Measurements from ENCODE around the gene DNAI4. TPM values are rescaled to one million over a fixed set of nuclear protein-coding genes. Genes with fewer than 3 reads are reported as not detected.

The DNAI4 gene
- total and polyA plus RNA-seq, 11 donors: 0.72 to 18.9 (median 8.8) TPM

Other genes starting within 250 kb of the DNAI4 start
- gene DYNLT5, start 172.4 kb downstream of the DNAI4 start, total RNA-seq: 1 to 10 TPM in 6 of 9 donors, under 1 TPM in 3; 0.48 to 7.3 (median 1.8) TPM
- 1 to 10 TPM; 1.7 to 3.1 TPM for gene DYNLT5, start 172.4 kb downstream of the DNAI4 start, polyA plus RNA-seq
- gene INSL5, start 123.6 kb downstream of the DNAI4 start, total RNA-seq: not detected
- gene INSL5, start 123.6 kb downstream of the DNAI4 start, polyA plus RNA-seq: not detected
- 10 to 100 TPM; 14.3 to 23.8 (median 19.3) TPM for gene MIER1, start 134 bp upstream of the DNAI4 start, total RNA-seq
- 10 to 100 TPM in 1 of 2 donors, 1 to 10 TPM in 1; 7.3 to 10.5 TPM for gene MIER1, start 134 bp upstream of the DNAI4 start, polyA plus RNA-seq
- gene SLC35D1, start 129.3 kb upstream of the DNAI4 start, total RNA-seq: 1 to 10 TPM; 2.9 to 6.8 (median 4.2) TPM
- 1 to 10 TPM; 1.8 to 3.1 TPM for gene SLC35D1, start 129.3 kb upstream of the DNAI4 start, polyA plus RNA-seq
- not detected for gene C1orf141, start 210.1 kb upstream of the DNAI4 start, total RNA-seq
- not detected for gene C1orf141, start 210.1 kb upstream of the DNAI4 start, polyA plus RNA-seq
- not detected for gene IL23R, start 241.6 kb upstream of the DNAI4 start, total RNA-seq
- not detected for gene IL23R, start 241.6 kb upstream of the DNAI4 start, polyA plus RNA-seq